Esophagus muscularis mucosa (tissue), 3 donors: Measurements from ENCODE around the gene DAB1.

Experiments
- CTCF ChIP-seq, 3 experiments: fragments of 200-600 bp in 2 of 3; fragments of 450-650 bp in 1 of 3; sonication (generic) in 2 of 3; IDR thresholded peaks; one replicate each; pipeline ENCODE4 v1.5.1; 2017 to 2019; ENCODE audit warnings: antibody characterized with exemption in 3 of 3, mild to moderate bottlenecking in 2 of 3, moderate library complexity in 1 of 3
- EP300 ChIP-seq: sonication (generic); formaldehyde crosslinking; IDR thresholded peaks from one replicate; pipeline ENCODE4 v1.6.1; 2017; ENCODE audit warnings: antibody characterized with exemption

GRCh38 chr1:57046462-57046861, 377.4 kb downstream of the DAB1 start:
- TF ChIP-seq CTCF (IDR thresholded peaks at IDR 0.05) (no peak), EP300 (no peak)
